Measurements from ENCODE around the gene CDK11B.

Gene CDK11B

DNA sequence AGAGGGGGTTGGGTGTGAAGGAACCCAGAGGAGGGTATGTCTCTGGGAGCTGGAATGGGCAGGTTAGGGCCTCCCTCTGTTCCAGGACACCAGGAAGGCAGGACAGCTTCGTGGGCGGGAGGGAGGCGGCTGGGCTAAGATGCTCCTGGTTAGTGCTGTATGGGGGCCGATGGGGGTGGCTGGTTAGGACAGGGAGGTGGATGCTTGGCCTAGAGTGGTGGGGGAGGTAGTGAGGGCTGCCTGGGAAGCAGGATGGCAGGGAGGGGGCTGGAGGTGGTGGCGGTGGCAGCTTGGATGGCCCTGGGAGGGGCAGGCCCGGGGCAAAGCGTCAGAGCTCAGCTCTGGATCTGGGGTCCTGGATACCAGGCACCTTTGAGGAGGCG, 33.0 kb downstream of the CDK11B start:
- no peaks in the 10 kb centered on the region for H3K36me3 ChIP-seq (ENCODE audit: insufficient read depth, low read length)
- no peak overlapping the region for H3K27ac ChIP-seq (ENCODE audit: low read depth, low read length)
- no peaks in the 10 kb centered on the region for H3K27me3 ChIP-seq (ENCODE audit: insufficient read depth, low read length)
- no peak overlapping the region for H2AFZ ChIP-seq (ENCODE audit: low read length, unreplicated experiment)
- H3K79me2 ChIP-seq (ENCODE audit: control insufficient read depth, insufficient read depth, low read length, unreplicated experiment), result no peaks in the 10 kb centered on the region
- no peak overlapping the region for H3K4me3 ChIP-seq (ENCODE audit: low read depth, low read length)
- H3K4me1 ChIP-seq (ENCODE audit: control insufficient read depth, insufficient read depth, low read length, unreplicated experiment), result no peaks in the 10 kb centered on the region

DNA sequence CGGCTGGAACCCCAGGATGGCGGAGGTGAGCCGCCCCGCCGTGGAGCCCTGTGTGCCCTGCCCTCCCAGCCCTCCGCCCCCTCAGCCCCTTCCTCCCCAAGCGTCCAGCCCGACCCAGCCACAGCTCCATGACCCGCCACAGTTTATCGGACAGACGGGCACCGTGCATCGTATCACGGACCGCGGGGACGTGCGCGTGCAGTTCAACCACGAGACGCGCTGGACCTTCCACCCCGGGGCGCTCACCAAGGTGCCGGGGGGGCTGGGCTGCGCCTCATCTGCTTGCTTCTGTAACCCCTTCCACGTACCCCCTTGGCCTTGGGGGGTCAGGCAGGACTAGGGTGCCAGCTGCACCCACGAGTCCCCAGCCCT, 33.4 kb downstream of the CDK11B start:
- H3K27me3 ChIP-seq (ENCODE audit: insufficient read depth, low read length), result no peaks in the 10 kb centered on the region
- H3K4me3 ChIP-seq (ENCODE audit: low read depth, low read length), result no peak overlapping the region
- H2AFZ ChIP-seq (ENCODE audit: low read length, unreplicated experiment), result no peak overlapping the region
- no peak overlapping the region for H3K27ac ChIP-seq (ENCODE audit: low read depth, low read length)
- H3K36me3 ChIP-seq (ENCODE audit: insufficient read depth, low read length), result no peaks in the 10 kb centered on the region
- no peaks in the 10 kb centered on the region for H3K79me2 ChIP-seq (ENCODE audit: control insufficient read depth, insufficient read depth, low read length, unreplicated experiment)
- H3K4me1 ChIP-seq (ENCODE audit: control insufficient read depth, insufficient read depth, low read length, unreplicated experiment), result no peaks in the 10 kb centered on the region

DNA sequence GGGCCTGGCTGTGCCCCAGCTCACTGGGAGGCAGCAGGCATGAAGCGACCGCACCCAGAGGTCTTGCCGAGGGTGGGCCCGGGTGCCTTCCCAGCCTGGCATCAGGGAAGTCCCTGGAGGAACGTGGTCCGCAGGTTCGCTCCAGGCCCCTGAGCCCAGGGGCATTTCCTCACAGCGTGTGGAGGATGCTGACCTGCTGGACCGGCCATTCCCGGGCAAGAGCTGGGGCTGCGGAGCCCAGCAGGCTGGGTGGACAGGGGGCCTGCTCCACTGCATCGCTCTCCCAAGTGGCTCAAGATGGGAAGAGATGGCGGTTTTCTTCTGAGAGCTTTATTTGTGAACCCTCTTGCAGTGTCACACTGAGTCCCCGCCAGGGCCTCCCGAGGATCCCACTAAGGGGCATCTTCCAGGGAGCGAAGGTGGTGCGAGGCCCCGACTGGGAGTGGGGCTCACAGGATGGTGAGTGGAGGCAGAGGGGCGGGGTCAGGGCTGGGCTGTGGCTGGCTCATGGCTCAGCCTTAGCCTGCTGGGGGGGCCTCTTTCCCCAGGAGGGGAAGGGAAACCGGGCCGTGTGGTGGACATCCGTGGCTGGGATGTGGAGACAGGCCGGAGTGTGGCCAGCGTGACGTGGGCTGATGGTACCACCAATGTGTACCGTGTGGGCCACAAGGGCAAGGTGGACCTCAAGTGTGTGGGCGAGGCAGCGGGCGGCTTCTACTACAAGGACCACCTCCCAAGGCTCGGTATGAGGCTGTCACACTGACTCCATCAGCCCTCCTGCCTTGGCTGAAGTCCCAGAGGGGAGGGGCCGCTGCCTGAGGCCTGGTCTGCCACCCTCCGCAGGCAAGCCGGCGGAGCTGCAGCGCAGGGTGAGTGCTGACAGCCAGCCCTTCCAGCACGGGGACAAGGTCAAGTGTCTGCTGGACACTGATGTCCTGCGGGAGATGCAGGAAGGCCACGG, 34.1 kb downstream of the CDK11B start:
- Histone ChIP-seq H3K27me3 (ENCODE audit: insufficient read depth, low read length) (no peaks in the 10 kb centered on the region), H3K79me2 (ENCODE audit: control insufficient read depth, insufficient read depth, low read length, unreplicated experiment) (no peaks in the 10 kb centered on the region), H3K4me1 (ENCODE audit: control insufficient read depth, insufficient read depth, low read length, unreplicated experiment) (no peaks in the 10 kb centered on the region), H3K36me3 (ENCODE audit: insufficient read depth, low read length) (no peaks in the 10 kb centered on the region), H2AFZ (ENCODE audit: low read length, unreplicated experiment) (no peak overlapping the region), H3K27ac (ENCODE audit: low read depth, low read length) (no peak overlapping the region), H3K4me3 (ENCODE audit: low read depth, low read length) (no peak overlapping the region)

GRCh38 chr1:1623631-1624442, 35.0 kb downstream of the CDK11B start:
- no peak overlapping the region for H2AFZ ChIP-seq (ENCODE audit: low read length, unreplicated experiment)

GRCh38 chr1:1623181-1623630, 35.6 kb downstream of the CDK11B start:
- Histone ChIP-seq H3K27me3 (ENCODE audit: insufficient read depth, low read length) (no peaks in the 10 kb centered on the region), H3K4me3 (ENCODE audit: low read depth, low read length) (no peak overlapping the region), H3K27ac (ENCODE audit: low read depth, low read length) (no peak overlapping the region), H3K79me2 (ENCODE audit: control insufficient read depth, insufficient read depth, low read length, unreplicated experiment) (no peaks in the 10 kb centered on the region), H3K4me1 (ENCODE audit: control insufficient read depth, insufficient read depth, low read length, unreplicated experiment) (no peaks in the 10 kb centered on the region), H3K36me3 (ENCODE audit: insufficient read depth, low read length) (no peaks in the 10 kb centered on the region), H2AFZ (ENCODE audit: low read length, unreplicated experiment) (no peak overlapping the region)

More at GRCh38 chr1:1623631-1624442, 35.0 kb downstream of the CDK11B start:
- no peaks in the 10 kb centered on the region for H3K79me2 ChIP-seq (ENCODE audit: control insufficient read depth, insufficient read depth, low read length, unreplicated experiment)
- no peaks in the 10 kb centered on the region for H3K36me3 ChIP-seq (ENCODE audit: insufficient read depth, low read length)
- H3K4me1 ChIP-seq (ENCODE audit: control insufficient read depth, insufficient read depth, low read length, unreplicated experiment), result no peaks in the 10 kb centered on the region
- H3K4me3 ChIP-seq (ENCODE audit: low read depth, low read length), result no peak overlapping the region
- H3K27ac ChIP-seq (ENCODE audit: low read depth, low read length), result no peak overlapping the region
- no peaks in the 10 kb centered on the region for H3K27me3 ChIP-seq (ENCODE audit: insufficient read depth, low read length)

DNA sequence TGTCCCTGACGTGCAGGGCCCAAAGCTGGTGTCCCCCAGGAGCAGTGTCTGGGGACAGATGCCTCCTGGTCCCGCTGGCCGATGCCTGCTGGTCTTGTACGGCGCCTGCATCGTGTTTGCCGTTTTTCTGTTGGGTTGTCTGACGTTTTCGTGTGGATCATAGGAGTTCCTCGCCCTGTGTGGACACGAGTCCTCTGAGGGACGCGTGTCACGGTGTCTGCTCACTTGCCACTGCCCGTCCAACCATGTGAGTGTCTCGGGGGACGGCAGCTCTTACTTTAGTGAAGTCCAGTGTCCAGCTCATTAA, 36.1 kb downstream of the CDK11B start:
- Histone ChIP-seq H3K4me1 (ENCODE audit: control insufficient read depth, insufficient read depth, low read length, unreplicated experiment) (no peaks in the 10 kb centered on the region), H3K36me3 (ENCODE audit: insufficient read depth, low read length) (no peaks in the 10 kb centered on the region), H3K79me2 (ENCODE audit: control insufficient read depth, insufficient read depth, low read length, unreplicated experiment) (no peaks in the 10 kb centered on the region), H3K4me3 (ENCODE audit: low read depth, low read length) (no peak overlapping the region), H3K27me3 (ENCODE audit: insufficient read depth, low read length) (no peaks in the 10 kb centered on the region), H3K27ac (ENCODE audit: low read depth, low read length) (no peak overlapping the region), H2AFZ (ENCODE audit: low read length, unreplicated experiment) (no peak overlapping the region)

DNA sequence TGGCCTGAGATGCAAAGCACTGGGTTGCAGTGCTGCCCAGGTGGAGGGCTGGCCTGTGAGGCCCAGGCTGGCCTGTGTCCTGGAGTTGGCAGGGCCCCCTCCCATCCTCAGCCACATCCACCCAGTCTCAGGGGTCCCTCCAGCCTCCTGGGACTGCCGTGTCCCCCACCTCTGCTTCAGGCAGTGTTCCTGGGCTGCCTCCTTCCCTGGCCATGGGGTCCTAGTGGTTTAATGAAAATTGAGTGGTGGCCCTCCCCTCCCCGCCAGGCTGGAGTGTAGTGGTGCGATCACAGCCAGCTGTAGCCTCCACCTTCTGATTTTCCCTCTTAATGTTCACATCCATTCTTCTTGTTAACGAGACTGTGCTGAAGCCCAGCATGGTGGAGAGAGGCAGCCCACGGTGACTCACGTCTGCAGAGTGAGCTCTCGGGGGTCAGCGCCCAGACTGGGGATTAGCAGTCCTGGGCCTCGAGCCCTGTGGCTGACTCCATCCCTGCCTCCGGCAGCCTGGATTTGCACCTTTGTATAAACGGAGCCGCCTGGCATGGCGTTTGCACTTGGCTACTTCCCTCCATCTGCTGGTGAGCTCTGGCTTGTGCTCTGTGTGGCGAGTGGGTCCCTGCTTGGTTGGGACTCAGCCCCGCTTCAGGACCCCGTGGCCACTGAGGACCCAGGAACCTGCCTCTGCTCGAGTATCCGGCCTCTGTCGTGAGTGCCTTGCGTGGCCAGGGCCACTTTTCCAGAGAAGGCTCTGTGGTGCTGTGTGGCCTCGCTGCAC, 36.6 kb downstream of the CDK11B start:
- Histone ChIP-seq H3K79me2 (ENCODE audit: control insufficient read depth, insufficient read depth, low read length, unreplicated experiment) (no peaks in the 10 kb centered on the region), H3K27me3 (ENCODE audit: insufficient read depth, low read length) (no peaks in the 10 kb centered on the region), H3K36me3 (ENCODE audit: insufficient read depth, low read length) (no peaks in the 10 kb centered on the region), H3K27ac (ENCODE audit: low read depth, low read length) (no peak overlapping the region), H2AFZ (ENCODE audit: low read length, unreplicated experiment) (no peak overlapping the region), H3K4me1 (ENCODE audit: control insufficient read depth, insufficient read depth, low read length, unreplicated experiment) (peaks cover 1% of the 10 kb centered on the region), H3K4me3 (ENCODE audit: low read depth, low read length) (no peak overlapping the region)

GRCh38 chr1:1621173-1622009, 37.4 kb downstream of the CDK11B start:
- no peaks in the 10 kb centered on the region for H3K36me3 ChIP-seq (ENCODE audit: insufficient read depth, low read length)
- H3K79me2 ChIP-seq (ENCODE audit: control insufficient read depth, insufficient read depth, low read length, unreplicated experiment), result peaks cover 5% of the 10 kb centered on the region
- no peak overlapping the region for H3K4me3 ChIP-seq (ENCODE audit: low read depth, low read length)
- H3K4me1 ChIP-seq (ENCODE audit: control insufficient read depth, insufficient read depth, low read length, unreplicated experiment), result peaks cover 5% of the 10 kb centered on the region
- H3K27me3 ChIP-seq (ENCODE audit: insufficient read depth, low read length), result no peaks in the 10 kb centered on the region
- H3K27ac ChIP-seq (ENCODE audit: low read depth, low read length), result no peak overlapping the region
- H2AFZ ChIP-seq (ENCODE audit: low read length, unreplicated experiment), result no peak overlapping the region

DNA sequence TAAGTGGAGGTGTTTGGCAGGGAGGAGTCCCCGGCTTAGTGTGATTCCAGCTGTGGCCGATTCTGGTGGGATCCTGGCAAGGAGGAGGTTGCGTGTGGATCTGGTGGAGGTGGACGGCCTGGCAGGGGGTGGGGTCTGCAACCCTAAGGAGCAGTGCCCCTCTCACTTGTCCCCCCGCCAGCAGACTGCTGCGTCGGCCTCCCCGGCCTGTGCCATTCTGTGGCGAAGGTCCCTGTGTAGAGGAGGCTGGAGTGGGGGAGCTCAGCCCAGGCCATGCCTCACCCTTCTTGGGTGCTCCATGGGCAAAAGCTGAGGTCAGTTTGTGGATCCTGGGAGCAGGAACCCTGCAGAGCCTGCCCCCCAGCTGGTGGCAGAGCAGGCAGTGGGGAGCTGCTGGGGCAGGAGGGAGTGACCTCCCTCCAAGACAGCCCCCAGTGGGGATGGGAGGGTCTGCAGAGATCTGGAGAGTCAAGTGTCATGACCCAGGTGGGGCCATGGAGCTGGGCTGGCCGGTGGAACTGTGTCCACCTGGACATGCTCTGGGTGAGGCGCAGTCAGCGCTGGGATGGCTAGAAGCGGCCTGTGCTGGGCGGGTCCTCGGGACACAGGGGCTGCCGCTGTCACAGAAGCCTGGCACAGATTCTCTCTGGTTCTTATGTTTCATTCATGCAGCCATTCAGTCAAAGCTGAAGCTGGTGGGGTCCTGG, 38.2 kb downstream of the CDK11B start:
- Histone ChIP-seq H3K4me1 (ENCODE audit: control insufficient read depth, insufficient read depth, low read length, unreplicated experiment) (peaks cover 5% of the 10 kb centered on the region), H3K4me3 (ENCODE audit: low read depth, low read length) (no peak overlapping the region), H3K27ac (ENCODE audit: low read depth, low read length) (no peak overlapping the region), H3K27me3 (ENCODE audit: insufficient read depth, low read length) (no peaks in the 10 kb centered on the region), H2AFZ (ENCODE audit: low read length, unreplicated experiment) (no peak overlapping the region), H3K79me2 (ENCODE audit: control insufficient read depth, insufficient read depth, low read length, unreplicated experiment) (peaks cover 7% of the 10 kb centered on the region), H3K36me3 (ENCODE audit: insufficient read depth, low read length) (no peaks in the 10 kb centered on the region)

Measured in ACC112 (cell line).